Activated T-helper 17 cell treated with anti-CD3 and anti-CD28 coated beads, Interleukin-2, amount 50 U/mL, for 72 hours (primary cell): Measurements from ENCODE around the gene KCNA3. TPM values are rescaled to one million over a fixed set of nuclear protein-coding genes. Genes with fewer than 3 reads are reported as not detected.

ENCODE experiments used
- ATAC-seq: fragments of 150-1000 bp; cut with Tn5 transposase; replicated peaks from 2 replicates; pipeline ENCODE4 v1.10.0; 2021; ENCODE audit warnings: mild to moderate bottlenecking, moderate library complexity
- H3K27ac Mint-ChIP-seq: one replicate; pipeline ENCODE4 v1.8.0; 2022; ENCODE audit warnings: mixed read lengths
- H3K27me3 Mint-ChIP-seq: one replicate; pipeline ENCODE4 v1.8.0; 2022; ENCODE audit warnings: mixed read lengths
- H3K36me3 Mint-ChIP-seq: one replicate; pipeline ENCODE4 v1.8.0; 2022; ENCODE audit warnings: low read depth, mild to moderate bottlenecking, mixed read lengths
- H3K4me1 Mint-ChIP-seq: one replicate; pipeline ENCODE4 v1.8.0; 2022; ENCODE audit warnings: mixed read lengths
- H3K4me3 Mint-ChIP-seq: one replicate; pipeline ENCODE4 v1.8.0; 2022; ENCODE audit warnings: mild to moderate bottlenecking, mixed read lengths
- H3K9me3 Mint-ChIP-seq: one replicate; pipeline ENCODE4 v1.8.0; 2022; ENCODE audit warnings: mixed read lengths
- total RNA-seq, 2 donors: library from RNA; stranded (reverse); gene quantifications; one replicate each; pipeline ENCODE4 v1.2.3, GENCODE V29; 2022

The KCNA3 gene
- 10 to 100 TPM; 22.7 to 61.7 TPM for total RNA-seq

GRCh38 chr1:110674337-110675059 lies at the start of gene KCNA3:
Gene KCNA3, minus strand, starts transcription at chr1:110674940. Its CDS starts 131 bp downstream, at chr1:110674809.
- Mint-ChIP-seq H3K27ac (peak within 1 kb of the TSS; percentile 100), H3K4me3 (peak within 1 kb of the TSS; percentile 57), H3K36me3 (peaks cover 40% of the 10 kb centered on the region), H3K9me3 (no peaks in the 10 kb centered on the region), H3K4me1 (peaks cover 21% of the 10 kb centered on the region), H3K27me3 (no peaks in the 10 kb centered on the region)
- peak; percentile 20 for ATAC-seq

GRCh38 chr1:110722807-110723206 lies 48.1 kb upstream of the KCNA3 start:
- H3K4me3 Mint-ChIP-seq: no peak overlapping the region
- H3K27ac Mint-ChIP-seq: no peak overlapping the region
- no peaks in the 10 kb centered on the region for H3K36me3 Mint-ChIP-seq
- no peaks in the 10 kb centered on the region for H3K9me3 Mint-ChIP-seq
- H3K27me3 Mint-ChIP-seq: peaks cover 3% of the 10 kb centered on the region
- no peak for ATAC-seq
- H3K4me1 Mint-ChIP-seq: peaks cover 19% of the 10 kb centered on the region

DNA sequence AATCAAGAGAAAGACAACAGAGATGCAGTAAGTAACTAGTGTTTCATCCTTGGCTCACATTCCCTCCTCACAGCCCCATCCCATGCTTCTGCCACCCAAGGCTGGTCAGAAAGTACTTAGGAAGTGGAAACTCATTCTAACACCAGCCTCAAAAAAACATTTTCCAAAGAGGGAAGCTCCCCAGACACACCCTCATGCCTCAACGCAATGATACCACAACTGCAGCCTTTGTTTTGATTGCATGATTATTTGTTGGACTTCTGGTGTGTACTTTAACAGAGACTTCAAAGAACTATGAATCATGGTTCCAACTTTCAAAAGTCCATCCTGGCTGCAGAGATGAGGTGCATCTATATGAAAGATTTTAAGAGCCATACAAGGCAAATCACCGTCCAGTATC lies 45.2 kb upstream of the KCNA3 start:
- peaks cover 3% of the 10 kb centered on the region for H3K27me3 Mint-ChIP-seq
- no peaks in the 10 kb centered on the region for H3K9me3 Mint-ChIP-seq
- no peak overlapping the region for H3K27ac Mint-ChIP-seq
- H3K36me3 Mint-ChIP-seq: no peaks in the 10 kb centered on the region
- H3K4me1 Mint-ChIP-seq: no peaks in the 10 kb centered on the region
- H3K4me3 Mint-ChIP-seq: no peak overlapping the region
- ATAC-seq: no peak

DNA sequence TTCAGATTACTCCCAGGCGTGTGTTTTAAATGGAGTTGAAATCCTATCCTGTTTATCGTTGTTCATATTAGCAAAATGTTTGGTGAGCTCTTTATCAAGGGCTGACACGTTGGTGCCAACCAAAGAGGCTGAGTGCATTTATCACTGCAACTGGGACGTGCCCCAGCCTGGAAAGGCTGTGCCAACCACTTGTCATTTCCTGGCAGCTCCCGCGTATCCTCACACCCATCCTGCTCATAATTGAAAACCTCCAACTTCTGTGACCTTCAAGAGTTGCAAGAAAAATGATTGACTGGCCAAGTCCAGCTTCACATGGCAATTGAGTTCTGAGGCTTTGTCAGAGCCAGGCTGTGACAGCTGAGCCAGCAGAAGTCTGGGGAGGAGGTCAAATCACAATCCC lies 43.7 kb upstream of the KCNA3 start:
- no peaks in the 10 kb centered on the region for H3K4me1 Mint-ChIP-seq
- peaks cover 3% of the 10 kb centered on the region for H3K27me3 Mint-ChIP-seq
- no peak overlapping the region for H3K4me3 Mint-ChIP-seq
- no peaks in the 10 kb centered on the region for H3K36me3 Mint-ChIP-seq
- H3K27ac Mint-ChIP-seq: no peak overlapping the region
- ATAC-seq: no peak
- no peaks in the 10 kb centered on the region for H3K9me3 Mint-ChIP-seq

- no peak overlapping the region for H3K4me3 Mint-ChIP-seq
- H3K9me3 Mint-ChIP-seq: no peaks in the 10 kb centered on the region
- no peaks in the 10 kb centered on the region for H3K4me1 Mint-ChIP-seq
- peaks cover 3% of the 10 kb centered on the region for H3K27me3 Mint-ChIP-seq
- no peak overlapping the region for H3K27ac Mint-ChIP-seq
- no peak for ATAC-seq
- no peaks in the 10 kb centered on the region for H3K36me3 Mint-ChIP-seq
Measured at GRCh38 chr1:110717179-110717578, 42.4 kb upstream of the KCNA3 start.

DNA sequence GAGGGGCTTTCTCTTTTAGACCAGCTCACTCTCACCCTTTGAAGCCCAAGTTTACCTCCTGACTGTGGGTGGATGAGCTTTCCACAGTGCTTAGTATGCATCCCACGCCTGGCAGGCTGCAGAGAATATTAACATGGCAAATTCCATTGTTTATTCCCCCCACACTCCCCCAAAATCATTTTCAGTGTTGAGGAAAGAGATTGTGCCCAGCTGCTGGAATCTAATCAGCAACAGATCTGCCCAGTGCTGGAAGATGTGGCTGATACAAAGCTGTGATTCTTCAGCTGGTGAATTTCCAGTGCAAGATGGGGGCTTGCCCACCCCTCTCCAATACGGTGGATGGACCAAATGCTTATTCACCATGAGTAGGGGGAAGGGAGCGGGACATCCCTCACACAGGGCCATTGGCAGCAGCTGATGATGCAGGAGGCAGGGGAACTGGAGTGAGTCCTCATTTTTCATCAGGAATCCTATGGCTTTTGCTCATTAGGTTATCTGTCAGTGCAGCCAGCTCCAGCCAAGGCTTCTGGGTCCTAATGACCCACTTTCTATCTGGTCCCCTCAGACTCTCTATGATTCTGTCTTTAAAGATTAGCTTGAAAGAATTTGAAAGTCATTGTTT lies 39.7 kb upstream of the KCNA3 start:
- H3K4me3 Mint-ChIP-seq: no peak overlapping the region
- H3K4me1 Mint-ChIP-seq: no peaks in the 10 kb centered on the region
- no peaks in the 10 kb centered on the region for H3K9me3 Mint-ChIP-seq
- no peaks in the 10 kb centered on the region for H3K36me3 Mint-ChIP-seq
- H3K27me3 Mint-ChIP-seq: peaks cover 3% of the 10 kb centered on the region
- H3K27ac Mint-ChIP-seq: no peak overlapping the region
- no peak for ATAC-seq

- ATAC-seq: peak; percentile 63
- H3K4me1 Mint-ChIP-seq: no peaks in the 10 kb centered on the region
- no peaks in the 10 kb centered on the region for H3K36me3 Mint-ChIP-seq
- H3K4me3 Mint-ChIP-seq: peak overlapping the region; percentile 25
- H3K9me3 Mint-ChIP-seq: no peaks in the 10 kb centered on the region
- no peak overlapping the region for H3K27ac Mint-ChIP-seq
- H3K27me3 Mint-ChIP-seq: peaks cover 3% of the 10 kb centered on the region
Measured at GRCh38 chr1:110713221-110713620, 38.5 kb upstream of the KCNA3 start.

- H3K4me1 Mint-ChIP-seq: no peaks in the 10 kb centered on the region
- no peaks in the 10 kb centered on the region for H3K9me3 Mint-ChIP-seq
- no peak overlapping the region for H3K27ac Mint-ChIP-seq
- H3K27me3 Mint-ChIP-seq: peaks cover under 1% of the 10 kb centered on the region
- H3K4me3 Mint-ChIP-seq: no peak overlapping the region
- no peaks in the 10 kb centered on the region for H3K36me3 Mint-ChIP-seq
- no peak for ATAC-seq
Measured at GRCh38 chr1:110710314-110710713, 35.6 kb upstream of the KCNA3 start.

DNA sequence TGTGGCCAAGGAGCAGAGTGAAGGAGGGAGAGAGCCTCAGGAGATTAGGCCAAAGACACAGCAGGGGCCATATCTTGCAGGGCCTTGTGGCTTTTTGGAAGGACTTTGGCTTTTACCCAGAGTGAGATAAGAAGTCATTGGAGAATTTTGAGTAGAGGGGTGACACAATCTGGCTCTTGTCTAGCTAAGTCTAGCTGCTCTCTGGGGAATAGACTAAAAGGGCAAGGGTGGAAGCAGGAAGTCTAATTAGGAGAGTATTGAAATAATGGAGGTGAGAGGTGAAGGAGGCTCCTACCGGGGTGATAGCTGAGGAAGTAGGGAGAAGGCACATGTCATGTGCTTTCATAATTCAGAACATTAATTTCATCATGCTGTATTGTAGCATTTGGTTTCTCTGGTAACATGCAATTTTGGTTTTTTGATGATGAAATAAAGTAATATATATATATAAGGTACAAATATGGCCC lies 34.3 kb upstream of the KCNA3 start:
- Mint-ChIP-seq H3K27ac (no peak overlapping the region), H3K9me3 (no peaks in the 10 kb centered on the region), H3K36me3 (no peaks in the 10 kb centered on the region), H3K4me3 (no peak overlapping the region), H3K4me1 (no peaks in the 10 kb centered on the region), H3K27me3 (peaks cover 5% of the 10 kb centered on the region)
- no peak for ATAC-seq

GRCh38 chr1:110707232-110707631 lies 32.5 kb upstream of the KCNA3 start:
- Mint-ChIP-seq H3K4me1 (no peaks in the 10 kb centered on the region), H3K9me3 (no peaks in the 10 kb centered on the region), H3K27me3 (peaks cover 5% of the 10 kb centered on the region), H3K4me3 (no peak overlapping the region), H3K27ac (no peak overlapping the region), H3K36me3 (no peaks in the 10 kb centered on the region)
- ATAC-seq: no peak

- H3K27me3 Mint-ChIP-seq: peaks cover 5% of the 10 kb centered on the region
- no peaks in the 10 kb centered on the region for H3K4me1 Mint-ChIP-seq
- no peaks in the 10 kb centered on the region for H3K36me3 Mint-ChIP-seq
- no peaks in the 10 kb centered on the region for H3K9me3 Mint-ChIP-seq
- no peak for ATAC-seq
- H3K27ac Mint-ChIP-seq: no peak overlapping the region
- no peak overlapping the region for H3K4me3 Mint-ChIP-seq
Measured at GRCh38 chr1:110706621-110707020, 31.9 kb upstream of the KCNA3 start.

DNA sequence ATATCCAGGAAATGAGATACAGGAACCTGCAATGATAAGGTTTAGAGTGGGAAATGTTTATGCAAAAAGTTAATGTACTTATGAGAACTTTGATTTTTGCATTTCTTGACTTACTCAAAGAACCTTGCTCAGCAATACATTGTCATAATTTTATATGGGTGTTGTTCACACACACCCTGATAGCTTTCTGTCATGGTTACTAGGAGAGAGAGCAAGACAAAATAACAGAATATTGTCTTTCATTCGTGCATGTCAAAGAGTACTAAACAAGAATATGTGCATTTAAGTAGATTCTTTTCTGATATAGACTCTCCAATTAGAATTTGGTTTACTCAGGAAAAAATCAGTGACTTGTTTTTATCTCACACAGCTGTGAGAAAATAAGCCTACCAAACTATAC lies 27.5 kb upstream of the KCNA3 start:
- Mint-ChIP-seq H3K4me1 (no peaks in the 10 kb centered on the region), H3K27ac (no peak overlapping the region), H3K4me3 (no peak overlapping the region), H3K36me3 (no peaks in the 10 kb centered on the region), H3K27me3 (peaks cover 5% of the 10 kb centered on the region), H3K9me3 (no peaks in the 10 kb centered on the region)
- no peak for ATAC-seq

DNA sequence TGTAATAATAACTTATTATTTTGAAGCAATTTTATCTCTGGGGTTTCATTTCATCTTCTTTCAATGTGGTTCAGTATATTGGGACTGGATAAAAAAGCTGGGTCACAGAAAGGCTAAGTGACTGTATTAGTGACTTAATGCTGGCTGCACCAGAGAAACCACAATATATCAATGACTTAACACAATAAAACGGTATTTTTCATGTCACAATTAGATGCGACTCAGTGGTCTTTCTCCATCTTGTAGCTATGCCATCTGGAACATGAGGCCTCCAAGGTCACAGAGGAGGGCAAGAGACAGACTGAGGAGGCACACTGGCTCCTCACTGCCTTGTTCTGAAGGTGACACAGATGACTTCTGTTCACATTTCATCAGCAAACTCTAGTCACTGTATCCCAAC lies 26.0 kb upstream of the KCNA3 start:
- no peak overlapping the region for H3K27ac Mint-ChIP-seq
- H3K36me3 Mint-ChIP-seq: no peaks in the 10 kb centered on the region
- H3K4me1 Mint-ChIP-seq: no peaks in the 10 kb centered on the region
- H3K4me3 Mint-ChIP-seq: no peak overlapping the region
- H3K27me3 Mint-ChIP-seq: peaks cover 5% of the 10 kb centered on the region
- no peak for ATAC-seq
- no peaks in the 10 kb centered on the region for H3K9me3 Mint-ChIP-seq

- H3K4me1 Mint-ChIP-seq: no peaks in the 10 kb centered on the region
- H3K27me3 Mint-ChIP-seq: no peaks in the 10 kb centered on the region
- no peak overlapping the region for H3K4me3 Mint-ChIP-seq
- H3K9me3 Mint-ChIP-seq: no peaks in the 10 kb centered on the region
- H3K27ac Mint-ChIP-seq: no peak overlapping the region
- H3K36me3 Mint-ChIP-seq: no peaks in the 10 kb centered on the region
- no peak for ATAC-seq
Measured at GRCh38 chr1:110697606-110698005, 22.9 kb upstream of the KCNA3 start.

- Mint-ChIP-seq H3K4me1 (no peaks in the 10 kb centered on the region), H3K4me3 (no peak overlapping the region)
- ATAC-seq: no peak
Measured at GRCh38 chr1:110696818-110697217, 22.1 kb upstream of the KCNA3 start.

More at GRCh38 chr1:110696818-110697217, 22.1 kb upstream of the KCNA3 start:
- Mint-ChIP-seq H3K27me3 (no peaks in the 10 kb centered on the region), H3K9me3 (no peaks in the 10 kb centered on the region), H3K36me3 (no peaks in the 10 kb centered on the region), H3K27ac (no peak overlapping the region)
